ENCODE measurements around the gene MAVS. TPM values are rescaled to one million over a fixed set of nuclear protein-coding genes. Genes with fewer than 3 reads are reported as not detected.

The MAVS gene
- total and polyA plus RNA-seq, 9 of the 15 experiments (the other 6 are each of a cell fraction or from before 2014, with no cell fraction given), result 1.6 to 22.0 (median 11.3) TPM

DNA sequence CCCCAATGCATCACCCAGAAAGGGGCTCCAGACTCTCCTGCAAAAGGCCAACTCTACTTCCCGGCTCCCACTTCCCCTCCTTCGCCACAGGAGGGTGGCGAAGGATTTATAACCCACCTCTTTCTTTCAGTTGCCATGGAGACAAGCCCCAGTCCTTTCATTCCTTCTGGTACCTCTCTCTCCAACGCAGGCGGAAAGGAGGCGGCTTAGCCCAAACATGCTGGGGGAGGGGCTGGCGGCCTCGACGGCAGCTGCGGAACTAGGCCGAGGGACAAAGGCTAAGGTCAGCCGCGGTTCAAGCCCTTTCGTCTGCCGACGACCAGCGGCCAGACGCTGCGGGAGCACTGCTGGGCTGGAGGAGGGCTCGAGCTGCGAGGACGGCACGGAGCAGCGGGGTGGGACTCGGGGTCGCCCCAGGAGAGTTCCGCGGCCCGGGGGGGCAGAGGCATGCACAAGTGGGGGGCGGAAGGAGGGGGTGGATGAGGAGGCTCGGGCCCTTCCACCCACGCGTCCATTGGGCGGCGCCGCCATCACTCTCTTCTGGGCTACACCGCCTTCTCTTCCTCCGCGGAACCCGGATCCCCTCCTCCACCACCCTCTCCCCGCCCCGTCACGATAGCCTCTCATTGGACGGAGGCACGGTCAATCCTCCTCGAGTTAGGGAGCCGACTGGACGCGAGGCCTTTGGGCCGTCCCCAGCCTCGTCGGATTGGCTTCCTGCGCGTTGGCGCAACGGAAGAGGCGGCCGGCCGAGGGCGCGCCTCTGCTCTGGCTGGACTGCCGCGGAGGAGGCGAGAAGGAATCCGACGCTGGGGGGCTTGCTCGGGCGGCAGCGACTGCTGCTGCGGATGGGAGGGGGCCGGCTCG is 42.2 kb downstream of the MAVS start, which contains the start of gene PANK2 (continued):
- TF ChIP-seq POU5F1 (IDR thresholded peaks at IDR 0.05; ENCODE audit: borderline replicate concordance, low read depth, low read length, partially characterized antibody) (no peak), ZZZ3 (IDR thresholded peaks at IDR 0.05) (no peak), NRF1 (conservative IDR thresholded peaks at IDR 0.05 in 1 of 2, IDR thresholded peaks at IDR 0.05 in 1 of 2) (peak; percentile 68 to 72), ZBTB17 (CRISPR knock-in tag; IDR thresholded peaks at IDR 0.05) (0 out of 2 replicates have a peak, but pooled peaks have one; percentile 20), HIVEP1 (CRISPR knock-in tag; IDR thresholded peaks at IDR 0.05) (no peak), ZNF165 (CRISPR knock-in tag; IDR thresholded peaks at IDR 0.05; ENCODE audit: borderline replicate concordance) (no peak), L3MBTL2 (IDR thresholded peaks at IDR 0.05) (no peak; the same call in 1 of the 2 replicates), CAMTA2 (CRISPR knock-in tag; conservative IDR thresholded peaks at IDR 0.05) (0 out of 2 replicates have a peak, but pooled peaks have one; percentile 73), BCL6 (CRISPR knock-in tag; IDR thresholded peaks at IDR 0.05) (no peak), SRSF7 (optimal IDR thresholded peaks at IDR 0.05; ENCODE audit: low read depth, low read length) (no peak), PRMT5 (CRISPR knock-in tag; IDR thresholded peaks at IDR 0.05) (no peak), ZNF316 (IDR thresholded peaks at IDR 0.05) (no peak), ZNF707 (CRISPR knock-in tag; conservative IDR thresholded peaks at IDR 0.05) (no peak), HCFC1 (IDR thresholded peaks at IDR 0.05; ENCODE audit: low read depth, low read length) (peak; percentile 14; the same call in 1 of the 2 replicates), GATAD2A (IDR thresholded peaks at IDR 0.05) (no peak), MXI1 (IDR thresholded peaks at IDR 0.05; ENCODE audit: low read depth, low read length) (no peak)
- TF ChIP-seq, protein P1, sequence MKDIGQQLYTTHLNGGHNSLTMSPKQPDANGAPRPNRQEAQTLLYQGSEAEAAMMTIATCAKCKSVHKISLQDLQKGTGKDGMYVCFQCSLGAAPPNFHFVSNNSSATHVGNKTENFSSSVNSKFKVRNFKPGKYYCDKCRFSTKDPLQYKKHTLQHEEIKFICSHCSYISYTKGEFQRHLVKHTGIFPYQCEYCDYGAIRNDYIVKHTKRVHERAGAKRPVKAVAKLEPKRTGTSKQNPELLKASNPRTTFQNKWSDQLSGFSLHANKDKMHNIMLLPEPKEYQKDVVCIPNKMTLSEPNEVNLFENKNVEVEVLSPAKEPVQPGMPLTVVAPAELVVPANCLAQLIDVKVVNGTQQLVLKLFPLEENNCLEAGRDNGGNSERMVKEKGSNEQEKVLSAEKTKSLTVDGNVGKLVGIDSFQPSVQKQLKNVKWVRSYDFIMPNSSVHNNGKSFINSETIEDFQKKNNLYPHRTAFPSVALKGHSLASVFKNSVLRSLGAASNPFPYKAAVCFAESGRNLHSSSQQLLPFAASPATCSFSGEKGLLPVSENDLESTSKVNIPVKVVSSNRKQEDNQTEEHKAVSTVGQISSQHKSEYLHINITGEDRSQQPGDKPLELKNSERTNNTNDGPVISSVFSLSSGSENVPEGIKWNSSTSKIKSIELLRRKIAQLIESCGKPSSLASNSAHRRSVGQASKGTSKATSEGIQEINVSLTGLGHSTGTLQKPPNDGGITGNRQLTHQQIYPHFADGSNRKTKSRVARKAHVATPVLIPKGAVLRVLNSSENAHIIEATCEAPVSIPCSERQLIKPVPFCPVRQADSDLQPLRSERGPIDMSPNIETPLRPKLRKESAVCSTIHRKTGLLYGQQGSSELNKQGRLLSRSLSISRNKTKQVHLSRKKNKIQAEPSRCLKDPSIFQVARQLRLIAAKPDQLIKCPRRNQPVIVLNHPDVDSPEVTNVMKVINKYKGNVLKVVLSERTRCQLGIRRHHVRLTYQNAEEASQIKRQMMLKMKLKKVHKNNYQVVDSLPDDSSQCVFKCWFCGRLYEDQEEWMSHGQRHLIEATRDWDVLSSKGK (CRISPR knock-in tag; IDR thresholded peaks at IDR 0.05), result no peak
- TF ChIP-seq, protein P2, sequence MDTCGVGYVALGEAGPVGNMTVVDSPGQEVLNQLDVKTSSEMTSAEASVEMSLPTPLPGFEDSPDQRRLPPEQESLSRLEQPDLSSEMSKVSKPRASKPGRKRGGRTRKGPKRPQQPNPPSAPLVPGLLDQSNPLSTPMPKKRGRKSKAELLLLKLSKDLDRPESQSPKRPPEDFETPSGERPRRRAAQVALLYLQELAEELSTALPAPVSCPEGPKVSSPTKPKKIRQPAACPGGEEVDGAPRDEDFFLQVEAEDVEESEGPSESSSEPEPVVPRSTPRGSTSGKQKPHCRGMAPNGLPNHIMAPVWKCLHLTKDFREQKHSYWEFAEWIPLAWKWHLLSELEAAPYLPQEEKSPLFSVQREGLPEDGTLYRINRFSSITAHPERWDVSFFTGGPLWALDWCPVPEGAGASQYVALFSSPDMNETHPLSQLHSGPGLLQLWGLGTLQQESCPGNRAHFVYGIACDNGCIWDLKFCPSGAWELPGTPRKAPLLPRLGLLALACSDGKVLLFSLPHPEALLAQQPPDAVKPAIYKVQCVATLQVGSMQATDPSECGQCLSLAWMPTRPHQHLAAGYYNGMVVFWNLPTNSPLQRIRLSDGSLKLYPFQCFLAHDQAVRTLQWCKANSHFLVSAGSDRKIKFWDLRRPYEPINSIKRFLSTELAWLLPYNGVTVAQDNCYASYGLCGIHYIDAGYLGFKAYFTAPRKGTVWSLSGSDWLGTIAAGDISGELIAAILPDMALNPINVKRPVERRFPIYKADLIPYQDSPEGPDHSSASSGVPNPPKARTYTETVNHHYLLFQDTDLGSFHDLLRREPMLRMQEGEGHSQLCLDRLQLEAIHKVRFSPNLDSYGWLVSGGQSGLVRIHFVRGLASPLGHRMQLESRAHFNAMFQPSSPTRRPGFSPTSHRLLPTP (IDR thresholded peaks at IDR 0.05; ENCODE audit: borderline replicate concordance, extremely low read depth, insufficient read length), result no peak
- TF ChIP-seq, protein P3, sequence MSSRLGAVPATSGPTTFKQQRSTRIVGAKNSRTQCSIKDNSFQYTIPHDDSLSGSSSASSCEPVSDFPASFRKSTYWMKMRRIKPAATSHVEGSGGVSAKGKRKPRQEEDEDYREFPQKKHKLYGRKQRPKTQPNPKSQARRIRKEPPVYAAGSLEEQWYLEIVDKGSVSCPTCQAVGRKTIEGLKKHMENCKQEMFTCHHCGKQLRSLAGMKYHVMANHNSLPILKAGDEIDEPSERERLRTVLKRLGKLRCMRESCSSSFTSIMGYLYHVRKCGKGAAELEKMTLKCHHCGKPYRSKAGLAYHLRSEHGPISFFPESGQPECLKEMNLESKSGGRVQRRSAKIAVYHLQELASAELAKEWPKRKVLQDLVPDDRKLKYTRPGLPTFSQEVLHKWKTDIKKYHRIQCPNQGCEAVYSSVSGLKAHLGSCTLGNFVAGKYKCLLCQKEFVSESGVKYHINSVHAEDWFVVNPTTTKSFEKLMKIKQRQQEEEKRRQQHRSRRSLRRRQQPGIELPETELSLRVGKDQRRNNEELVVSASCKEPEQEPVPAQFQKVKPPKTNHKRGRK (tag; IDR thresholded peaks at IDR 0.05), result no peak
